HG03095 (cell line): Measurements from ENCODE around the gene ZNF462.
"Not testable (repeated sequence)": the region's sequence is repeated elsewhere in the genome, so short reads cannot be mapped to it uniquely, and the experiment has no call there.

ENCODE experiments used
- ATAC-seq: cut with Tn5 transposase; IDR thresholded peaks from one replicate; pipeline ENCODE4 v1.9.1; 2021; ENCODE audit warnings: moderate library complexity; ENCODE audit not compliant: unreplicated experiment

The ZNF462 gene

GRCh38 chr9:106862821-106863720, at the start of gene ZNF462:
Gene ZNF462 (plus strand): TSS chr9:106863166. CDS start chr9:106923384, 60,218 bp downstream.
- ATAC-seq = no peak

GRCh38 chr9:106816524-106816923, 46.4 kb upstream of the ZNF462 start:
- ATAC-seq = no peak

GRCh38 chr9:106818034-106818433, 44.9 kb upstream of the ZNF462 start:
- ATAC-seq = no peak

- no peak for ATAC-seq
Observed at GRCh38 chr9:106820866-106821265, 42.1 kb upstream of the ZNF462 start.

- ATAC-seq = no peak
Observed at GRCh38 chr9:106828070-106828469, 34.9 kb upstream of the ZNF462 start.

GRCh38 chr9:106828965-106829364, 34.0 kb upstream of the ZNF462 start:
- no peak for ATAC-seq

- no peak for ATAC-seq
Observed at GRCh38 chr9:106829666-106830408, 33.1 kb upstream of the ZNF462 start.

- ATAC-seq = no peak
Observed at GRCh38 chr9:106830527-106831150, 32.3 kb upstream of the ZNF462 start.

- no peak for ATAC-seq
Observed at GRCh38 chr9:106834888-106835287, 28.1 kb upstream of the ZNF462 start.

- ATAC-seq = no peak
Observed at GRCh38 chr9:106835840-106836239, 27.1 kb upstream of the ZNF462 start.

GRCh38 chr9:106843371-106843770, 19.6 kb upstream of the ZNF462 start:
- ATAC-seq = no peak

- no peak for ATAC-seq
Observed at GRCh38 chr9:106846307-106846706, 16.7 kb upstream of the ZNF462 start.

GRCh38 chr9:106846857-106847256, 16.1 kb upstream of the ZNF462 start:
- ATAC-seq = no peak

GRCh38 chr9:106851640-106852039, 11.3 kb upstream of the ZNF462 start:
- not testable (repeated sequence) for ATAC-seq

- no peak for ATAC-seq
Observed at GRCh38 chr9:106857811-106858470, 5.0 kb upstream of the ZNF462 start.

- no peak for ATAC-seq
Observed at GRCh38 chr9:106859957-106860720, 2.8 kb upstream of the ZNF462 start.

GRCh38 chr9:106860721-106861639, 2.0 kb upstream of the ZNF462 start:
- ATAC-seq = no peak

GRCh38 chr9:106861640-106862109, 1.3 kb upstream of the ZNF462 start:
- no peak for ATAC-seq
